Measurements from ENCODE around the gene LCN2. TPM values are rescaled to one million over a fixed set of nuclear protein-coding genes. Genes with fewer than 3 reads are reported as not detected.

Gene LCN2
- total RNA-seq, 1 experiment from 2014 or later: 537 TPM

DNA sequence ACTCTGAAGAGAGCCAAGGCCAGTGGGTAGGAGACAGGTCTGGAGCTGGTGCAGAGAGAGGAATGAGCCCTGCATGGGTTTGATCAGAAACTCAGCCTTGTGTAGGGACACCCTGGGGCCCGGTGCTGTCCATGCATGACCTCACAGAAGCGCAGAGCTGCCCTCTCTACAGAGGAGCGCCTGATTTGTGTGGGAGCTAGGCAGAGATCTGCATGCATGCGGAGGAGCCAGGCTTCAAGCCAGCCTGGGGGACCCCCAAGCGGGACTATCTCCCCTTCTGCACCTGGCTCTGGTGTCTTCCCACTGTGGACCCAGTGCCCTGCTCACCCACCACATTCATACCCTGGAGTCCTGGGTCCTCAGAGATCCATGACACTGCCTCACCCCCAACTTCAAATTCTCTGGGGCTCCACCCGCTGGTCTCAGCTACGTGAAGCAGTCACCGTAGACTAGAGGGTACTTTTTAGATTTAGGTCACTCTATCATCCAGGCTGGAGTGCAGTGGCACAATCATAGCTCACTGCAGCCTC, 2.6 kb upstream of the LCN2 start:
- Histone ChIP-seq H2AFZ (no peak overlapping the region), H3F3A (ENCODE audit: insufficient read depth, low read depth) (peaks cover 81% of the 10 kb centered on the region), H3K9me2 (ENCODE audit: insufficient read depth) (no peaks in the 10 kb centered on the region), H3K4me2 (peak overlapping the region; percentile 72), H3K4me3 (no peak overlapping the region), H3K4me1 (replicated peaks; ENCODE audit: insufficient read depth) (peaks cover 80% of the 10 kb centered on the region), H3K27ac (peak overlapping the region; percentile 87), H3K79me2 (ENCODE audit: low read depth) (peaks cover 44% of the 10 kb centered on the region), H4K20me1 (ENCODE audit: insufficient read depth) (peaks cover 9% of the 10 kb centered on the region), H3K27me3 (ENCODE audit: insufficient read depth, low read depth) (no peaks in the 10 kb centered on the region), H3K36me3 (ENCODE audit: low read depth) (peaks cover 7% of the 10 kb centered on the region; the same call in 1 of the 2 replicates), H3K9me3 (ENCODE audit: insufficient read depth, low read depth) (no peaks in the 10 kb centered on the region)
- ChIA-PET POLR2A (ENCODE audit: unreplicated experiment) (interaction anchor here (0.7 kb wide), 1 partner anchor 13 kb away, joined by 4 read pairs; the partner anchor contains the start of gene BBLN), CTCF (interaction anchor here (0.6 kb wide), 1 partner anchor 45 kb away, joined by 3 read pairs; no protein-coding TSS in a partner anchor)
- no peak for DNase-seq
- BruUV-seq (replicated peaks): no TSS peak
- TF ChIP-seq, protein P1, sequence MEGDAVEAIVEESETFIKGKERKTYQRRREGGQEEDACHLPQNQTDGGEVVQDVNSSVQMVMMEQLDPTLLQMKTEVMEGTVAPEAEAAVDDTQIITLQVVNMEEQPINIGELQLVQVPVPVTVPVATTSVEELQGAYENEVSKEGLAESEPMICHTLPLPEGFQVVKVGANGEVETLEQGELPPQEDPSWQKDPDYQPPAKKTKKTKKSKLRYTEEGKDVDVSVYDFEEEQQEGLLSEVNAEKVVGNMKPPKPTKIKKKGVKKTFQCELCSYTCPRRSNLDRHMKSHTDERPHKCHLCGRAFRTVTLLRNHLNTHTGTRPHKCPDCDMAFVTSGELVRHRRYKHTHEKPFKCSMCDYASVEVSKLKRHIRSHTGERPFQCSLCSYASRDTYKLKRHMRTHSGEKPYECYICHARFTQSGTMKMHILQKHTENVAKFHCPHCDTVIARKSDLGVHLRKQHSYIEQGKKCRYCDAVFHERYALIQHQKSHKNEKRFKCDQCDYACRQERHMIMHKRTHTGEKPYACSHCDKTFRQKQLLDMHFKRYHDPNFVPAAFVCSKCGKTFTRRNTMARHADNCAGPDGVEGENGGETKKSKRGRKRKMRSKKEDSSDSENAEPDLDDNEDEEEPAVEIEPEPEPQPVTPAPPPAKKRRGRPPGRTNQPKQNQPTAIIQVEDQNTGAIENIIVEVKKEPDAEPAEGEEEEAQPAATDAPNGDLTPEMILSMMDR (conservative IDR thresholded peaks at IDR 0.05): no peak
- TF ChIP-seq EZH2 (IDR thresholded peaks at IDR 0.05; ENCODE audit: low read depth): no peak
- intact Hi-C loops (cut with micrococcal nuclease; ENCODE audit: unreplicated experiment): loop anchor here (5.0 kb wide), 1 partner anchor 46 kb away; the partner anchor contains the start of gene CIZ1

DNA sequence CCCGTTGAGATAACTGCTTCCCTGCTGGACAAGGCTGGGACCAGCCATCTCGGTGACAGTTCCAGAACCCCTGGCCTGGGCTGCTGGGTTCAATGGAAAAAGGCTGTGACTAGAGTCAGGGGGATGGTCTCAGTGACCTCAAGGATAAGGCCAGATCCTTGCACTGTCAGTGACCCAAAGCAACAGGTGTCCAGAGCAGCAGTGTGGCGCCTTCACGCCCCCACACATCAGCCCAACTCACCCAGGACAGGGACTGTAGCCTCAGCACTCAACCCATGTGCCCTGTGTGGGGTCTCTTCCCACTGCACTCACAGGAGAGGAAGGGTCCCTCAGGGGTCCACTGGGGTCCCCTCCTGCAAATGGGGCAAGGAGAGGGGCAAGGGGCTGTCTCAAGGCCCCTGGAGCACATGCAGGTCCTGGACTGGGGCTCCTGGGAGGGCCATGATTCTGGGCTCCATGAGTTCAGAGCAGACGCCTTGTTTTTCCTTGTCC, 698 bp upstream of the LCN2 start:
- peaks cover 66% of the 10 kb centered on the region for H3K4me1 ChIP-seq (replicated peaks; ENCODE audit: insufficient read depth)
- no peak overlapping the region for H2AFZ ChIP-seq
- H3K9me2 ChIP-seq (ENCODE audit: insufficient read depth): no peaks in the 10 kb centered on the region
- TSS peak; percentile 43 for BruUV-seq (replicated peaks)
- no peak for DNase-seq
- peaks cover 7% of the 10 kb centered on the region; the same call in 1 of the 2 replicates for H3K36me3 ChIP-seq (ENCODE audit: low read depth)
- no peaks in the 10 kb centered on the region for H3K27me3 ChIP-seq (ENCODE audit: insufficient read depth, low read depth)
- peak overlapping the region; percentile 99 for H3K27ac ChIP-seq
- H3K4me2 ChIP-seq: peak overlapping the region; percentile 100
- peaks cover 44% of the 10 kb centered on the region for H3K79me2 ChIP-seq (ENCODE audit: low read depth)
- CTCF ChIA-PET: no interaction called here
- H4K20me1 ChIP-seq (ENCODE audit: insufficient read depth): peaks cover 24% of the 10 kb centered on the region
- H3K4me3 ChIP-seq: peak overlapping the region; percentile 97; the same call in 1 of the 2 replicates
- peaks cover 81% of the 10 kb centered on the region for H3F3A ChIP-seq (ENCODE audit: insufficient read depth, low read depth)
- no peaks in the 10 kb centered on the region for H3K9me3 ChIP-seq (ENCODE audit: insufficient read depth, low read depth)
- POLR2A ChIA-PET (ENCODE audit: unreplicated experiment): interaction anchor here (0.6 to 0.8 kb wide), 2 partner anchors 11 to 41 kb away, joined by 5 to 10 read pairs; no protein-coding TSS in a partner anchor
- intact Hi-C loops (cut with micrococcal nuclease; ENCODE audit: unreplicated experiment): loop anchor here (5.0 kb wide), 1 partner anchor 44 kb away; the partner anchor contains the start of gene CIZ1
- TF ChIP-seq EZH2 (IDR thresholded peaks at IDR 0.05; ENCODE audit: low read depth): no peak
- TF ChIP-seq, protein P1 (conservative IDR thresholded peaks at IDR 0.05): no peak

DNA sequence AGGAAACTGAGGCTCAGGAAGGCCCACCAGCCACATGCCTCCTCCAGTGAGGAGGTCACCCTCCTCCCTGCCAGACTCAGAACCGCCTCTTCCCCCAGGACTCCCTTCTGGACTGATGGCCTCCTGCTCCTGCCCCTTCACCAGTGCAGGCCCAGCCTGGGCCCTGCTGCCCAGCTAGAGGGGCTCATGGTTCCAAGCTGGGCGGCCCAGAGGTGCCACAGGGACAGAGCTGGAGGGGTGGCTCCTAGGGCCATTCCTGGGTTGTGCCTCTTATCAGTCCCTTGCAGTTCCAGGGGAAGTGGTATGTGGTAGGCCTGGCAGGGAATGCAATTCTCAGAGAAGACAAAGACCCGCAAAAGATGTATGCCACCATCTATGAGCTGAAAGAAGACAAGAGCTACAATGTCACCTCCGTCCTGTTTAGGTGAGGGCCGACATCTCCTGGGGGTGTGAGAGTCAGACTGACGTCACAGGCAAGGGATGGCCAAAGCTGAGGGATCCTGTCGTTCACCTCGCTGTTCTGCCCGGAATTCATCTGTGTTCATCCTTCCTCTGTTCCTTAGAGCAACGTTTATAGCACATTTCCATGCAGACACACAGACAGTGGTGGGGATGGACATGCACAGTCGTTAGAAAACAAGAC, 819 bp downstream of the LCN2 start:
- H3K36me3 ChIP-seq (ENCODE audit: low read depth): peaks cover 7% of the 10 kb centered on the region; the same call in 1 of the 2 replicates
- H3K4me2 ChIP-seq: peak overlapping the region; percentile 100
- DNase-seq: no peak
- CTCF ChIA-PET: interaction anchor here (0.5 to 0.7 kb wide), 2 partner anchors 13 to 61 kb away, joined by 3 to 6 read pairs; no protein-coding TSS in a partner anchor
- H3K27ac ChIP-seq: peak overlapping the region; percentile 99
- no peak overlapping the region for H2AFZ ChIP-seq
- H3K27me3 ChIP-seq (ENCODE audit: insufficient read depth, low read depth): no peaks in the 10 kb centered on the region
- POLR2A ChIA-PET (ENCODE audit: unreplicated experiment): interaction anchor here (0.7 to 1.1 kb wide), 3 partner anchors 10 to 726 kb away, joined by 7 to 14 read pairs (median 11); partner anchors contain the start of gene BBLN
- peaks cover 51% of the 10 kb centered on the region for H3K4me1 ChIP-seq (replicated peaks; ENCODE audit: insufficient read depth)
- H3K79me2 ChIP-seq (ENCODE audit: low read depth): peaks cover 44% of the 10 kb centered on the region
- peaks cover 24% of the 10 kb centered on the region for H4K20me1 ChIP-seq (ENCODE audit: insufficient read depth)
- H3K9me3 ChIP-seq (ENCODE audit: insufficient read depth, low read depth): no peaks in the 10 kb centered on the region
- peaks cover 84% of the 10 kb centered on the region for H3F3A ChIP-seq (ENCODE audit: insufficient read depth, low read depth)
- peak overlapping the region; percentile 97 for H3K4me3 ChIP-seq
- BruUV-seq (replicated peaks): TSS peak; percentile 84
- TF ChIP-seq, protein P1 (conservative IDR thresholded peaks at IDR 0.05): no peak
- no peak for TF ChIP-seq EZH2 (IDR thresholded peaks at IDR 0.05; ENCODE audit: low read depth)
- H3K9me2 ChIP-seq (ENCODE audit: insufficient read depth): no peaks in the 10 kb centered on the region
- intact Hi-C loops (cut with micrococcal nuclease; ENCODE audit: unreplicated experiment): loop anchor here (1.0 to 5.0 kb wide), 5 partner anchors 9 to 42 kb away; partner anchors contain the start of gene CIZ1

Data from PC-9 (cell line).